ENCODE results near the gene ABCE1. TPM values are rescaled to one million over a fixed set of nuclear protein-coding genes. Genes with fewer than 3 reads are reported as not detected.

The ABCE1 gene
- total RNA-seq, 1 experiment from 2014 or later = 114 TPM

DNA sequence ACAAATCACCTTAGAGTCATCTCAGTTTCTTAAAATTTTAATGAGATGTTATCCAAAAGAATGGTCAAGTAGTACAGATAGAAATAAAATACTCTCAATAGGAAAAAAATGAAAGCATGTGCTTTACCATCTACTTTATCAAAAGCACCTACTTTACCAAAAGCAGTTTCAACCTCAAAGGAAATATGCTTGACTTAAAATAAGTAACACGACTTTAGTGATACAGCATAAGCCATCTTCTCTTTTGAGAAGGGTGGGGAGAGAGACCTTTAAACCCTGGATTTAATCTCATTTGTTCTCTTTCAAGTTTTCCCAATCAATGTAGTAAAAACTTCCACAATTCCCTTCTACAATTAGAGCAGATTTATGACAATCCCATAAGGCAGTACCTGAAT, 55.8 kb downstream of the ABCE1 start:
- ChIA-PET CTCF (interaction anchor here (0.6 kb wide), 1 partner anchor 8 kb away, joined by 3 read pairs; no protein-coding TSS in a partner anchor), POLR2A (no interaction called here)
- DNase-seq (ENCODE audit: low spot score) = no peak
- H3K36me3 Mint-ChIP-seq = peaks cover 74% of the 10 kb centered on the region
- no peaks in the 10 kb centered on the region for H3K27me3 Mint-ChIP-seq (ENCODE audit: low read depth)
- H3K27ac Mint-ChIP-seq = no peak overlapping the region
- ATAC-seq = no peak
- H3K4me3 Mint-ChIP-seq = no peak overlapping the region
- peaks cover 3% of the 10 kb centered on the region; the same call in 1 of the 2 replicates for H3K9me3 Mint-ChIP-seq
- H3K4me1 Mint-ChIP-seq = no peaks in the 10 kb centered on the region
- no peak for TF ChIP-seq CDX4 (CRISPR knock-in tag; IDR thresholded peaks at IDR 0.05; ENCODE audit: borderline replicate concordance)
- TF ChIP-seq ZNF425 (CRISPR knock-in tag; conservative IDR thresholded peaks at IDR 0.05) = no peak
- TF ChIP-seq RELA (CRISPR knock-in tag; IDR thresholded peaks at IDR 0.05; ENCODE audit: borderline replicate concordance) = no peak
- TF ChIP-seq ATF1 (CRISPR knock-in tag; IDR thresholded peaks at IDR 0.05) = no peak
- TF ChIP-seq JAZF1 (CRISPR knock-in tag; IDR thresholded peaks at IDR 0.05) = no peak
- TF ChIP-seq, protein P1, sequence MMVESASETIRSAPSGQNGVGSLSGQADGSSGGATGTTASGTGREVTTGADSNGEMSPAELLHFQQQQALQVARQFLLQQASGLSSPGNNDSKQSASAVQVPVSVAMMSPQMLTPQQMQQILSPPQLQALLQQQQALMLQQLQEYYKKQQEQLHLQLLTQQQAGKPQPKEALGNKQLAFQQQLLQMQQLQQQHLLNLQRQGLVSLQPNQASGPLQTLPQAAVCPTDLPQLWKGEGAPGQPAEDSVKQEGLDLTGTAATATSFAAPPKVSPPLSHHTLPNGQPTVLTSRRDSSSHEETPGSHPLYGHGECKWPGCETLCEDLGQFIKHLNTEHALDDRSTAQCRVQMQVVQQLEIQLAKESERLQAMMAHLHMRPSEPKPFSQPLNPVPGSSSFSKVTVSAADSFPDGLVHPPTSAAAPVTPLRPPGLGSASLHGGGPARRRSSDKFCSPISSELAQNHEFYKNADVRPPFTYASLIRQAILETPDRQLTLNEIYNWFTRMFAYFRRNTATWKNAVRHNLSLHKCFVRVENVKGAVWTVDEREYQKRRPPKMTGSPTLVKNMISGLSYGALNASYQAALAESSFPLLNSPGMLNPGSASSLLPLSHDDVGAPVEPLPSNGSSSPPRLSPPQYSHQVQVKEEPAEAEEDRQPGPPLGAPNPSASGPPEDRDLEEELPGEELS (CRISPR knock-in tag; IDR thresholded peaks at IDR 0.05) = no peak
- TF ChIP-seq, protein P2, sequence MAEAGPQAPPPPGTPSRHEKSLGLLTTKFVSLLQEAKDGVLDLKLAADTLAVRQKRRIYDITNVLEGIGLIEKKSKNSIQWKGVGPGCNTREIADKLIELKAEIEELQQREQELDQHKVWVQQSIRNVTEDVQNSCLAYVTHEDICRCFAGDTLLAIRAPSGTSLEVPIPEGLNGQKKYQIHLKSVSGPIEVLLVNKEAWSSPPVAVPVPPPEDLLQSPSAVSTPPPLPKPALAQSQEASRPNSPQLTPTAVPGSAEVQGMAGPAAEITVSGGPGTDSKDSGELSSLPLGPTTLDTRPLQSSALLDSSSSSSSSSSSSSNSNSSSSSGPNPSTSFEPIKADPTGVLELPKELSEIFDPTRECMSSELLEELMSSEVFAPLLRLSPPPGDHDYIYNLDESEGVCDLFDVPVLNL (CRISPR knock-in tag; IDR thresholded peaks at IDR 0.05; ENCODE audit: borderline replicate concordance, low read depth) = no peak
- no peak for TF ChIP-seq ESRRA (CRISPR knock-in tag; IDR thresholded peaks at IDR 0.05; ENCODE audit: borderline replicate concordance)
- TF ChIP-seq, protein P3, sequence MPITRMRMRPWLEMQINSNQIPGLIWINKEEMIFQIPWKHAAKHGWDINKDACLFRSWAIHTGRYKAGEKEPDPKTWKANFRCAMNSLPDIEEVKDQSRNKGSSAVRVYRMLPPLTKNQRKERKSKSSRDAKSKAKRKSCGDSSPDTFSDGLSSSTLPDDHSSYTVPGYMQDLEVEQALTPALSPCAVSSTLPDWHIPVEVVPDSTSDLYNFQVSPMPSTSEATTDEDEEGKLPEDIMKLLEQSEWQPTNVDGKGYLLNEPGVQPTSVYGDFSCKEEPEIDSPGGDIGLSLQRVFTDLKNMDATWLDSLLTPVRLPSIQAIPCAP (CRISPR knock-in tag; IDR thresholded peaks at IDR 0.05) = no peak
- no peak for TF ChIP-seq ZNF121 (CRISPR knock-in tag; IDR thresholded peaks at IDR 0.05)
- TF ChIP-seq ZNF263 (CRISPR knock-in tag; IDR thresholded peaks at IDR 0.05; ENCODE audit: low read depth) = no peak
- no peak for TF ChIP-seq ZNF671 (CRISPR knock-in tag; IDR thresholded peaks at IDR 0.05)
- TF ChIP-seq CTCF (IDR thresholded peaks at IDR 0.05) = no peak
- no peak for TF ChIP-seq ZNF281 (CRISPR knock-in tag; IDR thresholded peaks at IDR 0.05)

All from WTC11 (cell line).